GM19328 (cell line): ENCODE data around the gene KCNJ9.
"Not testable (repeated sequence)": the region's sequence is repeated elsewhere in the genome, so short reads cannot be mapped to it uniquely, and the experiment has no call there.

Source experiments
- ATAC-seq: cut with Tn5 transposase; IDR thresholded peaks from one replicate; pipeline ENCODE4 v1.9.1; 2021; ENCODE audit warnings: mild to moderate bottlenecking, moderate library complexity; ENCODE audit not compliant: unreplicated experiment

KCNJ9 gene

GRCh38 chr1:160124705-160125478, 43.6 kb downstream of the KCNJ9 start:
- ATAC-seq, result no peak

DNA sequence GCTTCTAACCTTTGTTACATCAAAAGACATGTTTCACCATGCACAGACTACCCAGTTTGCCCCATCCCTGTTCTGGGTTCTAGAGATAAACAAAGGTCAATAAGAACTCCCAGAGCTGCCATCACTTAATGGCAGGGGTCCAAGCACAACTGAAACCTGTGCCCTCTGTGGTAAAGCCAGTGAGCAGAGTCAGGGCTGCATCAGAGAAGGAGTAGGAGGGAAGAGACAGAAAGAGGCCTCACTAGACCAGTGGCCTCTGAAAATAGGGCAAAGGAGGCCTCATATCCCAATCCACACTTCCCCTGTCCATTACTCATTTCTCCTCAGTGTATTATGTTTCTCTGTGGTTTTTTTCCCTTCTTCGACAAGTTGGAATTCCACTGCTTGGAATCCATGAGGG, 44.4 kb downstream of the KCNJ9 start:
- no peak for ATAC-seq

DNA sequence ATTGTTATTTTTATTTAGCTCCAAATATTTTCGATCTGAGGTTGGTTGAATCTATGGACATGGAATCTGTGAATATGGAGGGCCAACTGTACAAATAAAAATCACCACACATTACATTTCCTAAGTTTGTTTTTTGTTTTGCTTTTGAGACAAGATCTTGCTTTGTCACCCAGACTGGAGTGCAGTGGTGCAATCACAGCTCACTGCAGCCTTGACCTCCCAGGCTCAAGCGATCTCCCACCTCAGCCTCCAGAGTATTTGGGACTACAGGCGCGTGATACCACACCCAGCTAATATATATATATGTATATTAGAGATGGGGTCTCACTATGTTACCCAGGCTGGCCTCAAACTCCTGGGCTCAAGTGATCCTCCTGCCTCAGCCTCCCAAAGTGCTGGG, 45.0 kb downstream of the KCNJ9 start:
- ATAC-seq, result not testable (repeated sequence)

GRCh38 chr1:160127381-160127780, 46.0 kb downstream of the KCNJ9 start:
- no peak for ATAC-seq

DNA sequence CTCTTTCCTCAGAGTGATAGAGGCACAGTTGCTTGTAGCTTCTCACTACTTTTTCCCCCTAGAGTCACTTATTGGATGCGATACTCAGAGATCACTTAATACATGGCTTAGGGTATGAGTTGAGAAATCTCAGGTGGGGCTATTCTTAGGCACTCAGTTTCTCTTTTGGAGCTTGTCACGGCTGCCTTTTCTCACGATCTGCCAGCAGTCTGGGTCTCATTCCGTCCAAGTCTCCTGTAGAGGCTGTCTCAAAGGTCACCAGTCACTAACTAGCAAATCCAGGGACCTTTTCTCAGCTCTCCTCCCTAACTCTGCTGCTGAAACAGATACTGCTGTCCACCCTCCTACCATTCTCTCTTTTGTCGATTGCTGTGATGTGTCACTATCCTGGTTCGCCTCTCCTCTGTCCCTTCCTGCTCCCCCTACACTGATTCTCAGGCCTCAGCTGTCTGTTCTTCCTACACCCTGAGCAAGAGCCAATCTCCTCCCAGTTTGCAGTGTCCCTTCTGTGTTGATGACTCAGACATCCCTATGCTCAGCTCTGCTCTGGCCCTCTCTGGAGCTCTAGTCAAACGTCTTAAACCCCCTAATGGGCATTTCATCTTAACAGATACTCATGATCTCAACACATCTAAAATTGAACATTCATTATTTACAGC, 46.7 kb downstream of the KCNJ9 start:
- ATAC-seq, result no peak

DNA sequence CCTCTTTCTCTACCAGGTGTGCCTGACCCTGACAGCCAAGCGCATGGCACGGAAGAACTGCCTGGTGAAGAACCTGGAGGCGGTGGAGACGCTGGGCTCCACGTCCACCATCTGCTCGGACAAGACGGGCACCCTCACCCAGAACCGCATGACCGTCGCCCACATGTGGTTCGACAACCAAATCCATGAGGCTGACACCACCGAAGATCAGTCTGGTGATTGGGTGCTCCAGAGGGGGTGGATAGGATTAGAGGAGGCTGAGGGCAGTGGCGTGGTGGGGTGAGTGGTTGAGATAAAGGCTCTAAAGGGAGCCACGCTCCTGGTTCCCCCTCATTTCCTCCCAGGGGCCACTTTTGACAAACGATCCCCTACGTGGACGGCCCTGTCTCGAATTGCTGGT, 47.3 kb downstream of the KCNJ9 start:
- ATAC-seq, result no peak

- ATAC-seq, result no peak
Observed at GRCh38 chr1:160129046-160129445, 47.7 kb downstream of the KCNJ9 start.

DNA sequence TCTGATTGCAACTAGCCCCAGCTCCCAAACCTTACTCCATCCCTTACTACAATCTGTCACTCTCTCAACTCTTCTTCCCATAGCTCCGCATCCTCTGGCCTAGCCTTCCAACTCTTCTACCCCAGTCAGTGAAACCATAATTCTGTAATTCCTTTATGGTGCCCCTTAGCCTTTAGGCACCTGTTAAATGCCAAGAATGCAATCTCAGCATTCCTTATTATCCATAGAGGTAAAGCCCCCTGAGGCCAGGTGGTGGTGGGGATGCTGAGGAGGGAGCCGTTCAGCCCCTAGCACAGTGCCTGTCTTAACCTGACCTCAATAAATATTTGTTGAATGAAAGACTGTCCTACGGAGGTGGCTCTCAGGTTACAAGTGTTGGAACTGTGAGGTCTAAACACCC, 48.2 kb downstream of the KCNJ9 start:
- ATAC-seq, result no peak

DNA sequence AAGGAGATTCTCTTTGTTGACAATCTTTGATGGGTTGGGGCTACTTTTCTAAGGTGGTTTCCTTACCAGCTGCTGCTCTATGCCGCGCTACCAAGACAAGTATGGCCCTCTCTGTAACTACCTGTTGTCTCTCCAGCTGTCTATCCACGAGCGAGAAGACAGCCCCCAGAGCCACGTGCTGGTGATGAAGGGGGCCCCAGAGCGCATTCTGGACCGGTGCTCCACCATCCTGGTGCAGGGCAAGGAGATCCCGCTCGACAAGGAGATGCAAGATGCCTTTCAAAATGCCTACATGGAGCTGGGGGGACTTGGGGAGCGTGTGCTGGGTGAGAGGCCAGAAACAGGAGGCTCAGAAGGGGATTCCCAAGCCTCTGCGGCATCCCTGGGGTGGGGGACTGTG, 48.6 kb downstream of the KCNJ9 start:
- no peak for ATAC-seq

DNA sequence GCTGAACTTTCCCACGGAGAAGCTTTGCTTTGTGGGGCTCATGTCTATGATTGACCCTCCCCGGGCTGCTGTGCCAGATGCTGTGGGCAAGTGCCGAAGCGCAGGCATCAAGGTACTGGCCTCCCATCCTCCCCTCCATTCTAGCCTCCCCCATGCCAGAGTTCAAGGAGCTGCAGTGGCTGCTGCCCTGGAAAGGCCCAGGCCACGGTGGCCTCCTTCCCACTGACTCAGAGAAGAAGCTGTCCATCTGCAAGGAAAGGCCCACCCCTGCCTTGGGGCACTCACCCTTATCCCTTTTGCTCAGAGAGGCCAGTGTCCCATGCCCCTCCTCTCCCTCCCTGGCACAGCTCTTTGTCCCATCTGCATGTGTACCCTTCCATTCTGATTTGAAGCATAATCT, 49.1 kb downstream of the KCNJ9 start:
- no peak for ATAC-seq

DNA sequence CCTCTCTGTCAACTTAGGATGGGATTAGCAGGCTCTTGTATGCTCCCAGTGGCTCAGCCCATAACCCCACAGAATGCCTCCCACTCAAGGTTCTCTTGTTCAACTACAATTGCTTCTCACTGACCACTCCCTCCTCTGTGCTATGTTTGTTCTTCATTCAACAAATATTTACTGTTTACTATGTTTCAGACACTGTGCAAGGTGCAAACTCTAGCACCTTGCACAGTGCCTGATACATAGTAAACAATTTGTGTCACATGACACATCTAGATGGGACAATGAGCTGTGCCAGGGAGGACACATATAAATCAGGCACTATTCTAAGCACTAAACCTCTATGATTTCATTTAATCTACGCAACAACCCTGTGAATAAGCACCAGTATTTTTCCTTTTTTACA, 49.6 kb downstream of the KCNJ9 start:
- ATAC-seq, result no peak

- ATAC-seq, result no peak
Observed at GRCh38 chr1:160131803-160132565, 50.6 kb downstream of the KCNJ9 start.

- no peak for ATAC-seq
Observed at GRCh38 chr1:160133990-160134770, 52.8 kb downstream of the KCNJ9 start.

DNA sequence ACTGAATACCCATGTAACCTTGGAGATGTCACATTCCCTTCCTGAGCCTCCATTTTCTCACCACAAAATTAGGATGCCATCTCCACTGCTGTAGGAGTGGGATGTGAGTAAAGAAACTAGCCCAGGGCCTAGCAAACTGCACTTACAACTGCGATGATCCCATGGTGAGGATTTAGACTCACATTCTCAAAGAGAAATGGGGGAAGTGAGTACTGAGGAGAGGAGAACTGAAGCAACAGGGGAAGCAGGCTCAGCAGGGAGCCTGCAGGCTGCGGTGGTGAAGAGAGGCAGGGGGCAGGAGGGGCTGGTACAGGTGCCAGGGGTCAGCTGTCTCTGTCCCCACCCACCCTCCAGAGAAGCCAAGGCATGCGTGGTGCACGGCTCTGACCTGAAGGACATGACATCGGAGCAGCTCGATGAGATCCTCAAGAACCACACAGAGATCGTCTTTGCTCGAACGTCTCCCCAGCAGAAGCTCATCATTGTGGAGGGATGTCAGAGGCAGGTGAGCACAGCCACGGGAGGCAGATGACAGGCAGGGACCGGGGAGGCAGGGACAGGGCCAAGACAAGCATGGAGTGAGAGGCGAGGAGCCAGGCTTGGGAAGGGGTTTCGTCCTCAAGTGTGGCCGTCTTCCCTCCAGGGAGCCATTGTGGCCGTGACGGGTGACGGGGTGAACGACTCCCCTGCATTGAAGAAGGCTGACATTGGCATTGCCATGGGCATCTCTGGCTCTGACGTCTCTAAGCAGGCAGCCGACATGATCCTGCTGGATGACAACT, 53.6 kb downstream of the KCNJ9 start:
- ATAC-seq, result no peak

- no peak for ATAC-seq
Observed at GRCh38 chr1:160136121-160136925, 55.0 kb downstream of the KCNJ9 start.

DNA sequence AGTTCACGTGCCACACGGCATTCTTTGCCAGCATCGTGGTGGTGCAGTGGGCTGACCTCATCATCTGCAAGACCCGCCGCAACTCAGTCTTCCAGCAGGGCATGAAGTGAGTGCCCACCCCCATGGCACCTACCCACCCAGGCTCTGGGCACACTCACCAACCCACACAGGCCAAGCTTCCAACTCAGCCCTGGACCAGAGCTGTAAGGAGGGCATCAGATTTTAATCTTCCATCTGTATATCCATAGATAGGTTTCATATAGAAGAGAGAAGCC, 55.5 kb downstream of the KCNJ9 start:
- ATAC-seq, result no peak

DNA sequence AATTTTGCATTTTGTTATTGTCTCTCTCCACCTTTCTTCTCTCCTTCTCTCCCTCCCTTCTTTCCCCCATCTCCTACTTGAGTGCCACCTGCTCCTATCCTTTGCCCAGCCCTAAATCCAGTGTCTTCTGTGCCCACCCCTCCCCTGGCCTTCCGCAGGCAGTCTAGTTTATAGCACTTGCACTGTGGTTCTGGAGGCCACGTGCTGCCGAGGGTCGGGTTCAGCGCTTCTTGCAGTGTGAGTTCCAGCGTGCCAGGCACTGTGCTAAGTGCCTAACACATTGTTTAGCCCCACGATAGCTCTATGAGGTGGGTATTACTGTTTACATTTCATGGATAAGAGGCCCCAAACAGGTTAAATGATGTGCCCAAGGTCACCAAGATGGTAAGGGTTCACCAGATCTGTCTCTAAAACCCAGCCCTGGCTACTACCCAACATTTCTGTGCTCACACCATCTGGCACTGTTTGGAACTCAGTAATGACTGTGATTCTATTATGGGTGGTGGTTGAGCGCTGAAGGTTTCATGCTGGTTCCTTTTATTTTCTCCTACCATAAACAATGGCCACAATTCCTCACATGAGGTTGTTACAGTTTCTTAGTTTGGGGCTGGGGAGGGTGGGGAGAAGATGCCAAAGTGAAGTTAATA, 56.0 kb downstream of the KCNJ9 start:
- ATAC-seq, result no peak

GRCh38 chr1:160139840-160140239, 58.5 kb downstream of the KCNJ9 start:
- no peak for ATAC-seq
